NCI-H345 (cell line): ENCODE measurements around the gene NINJ1.
"Not testable (repeated sequence)": the region's sequence is repeated elsewhere in the genome, so short reads cannot be mapped to it uniquely, and the experiment has no call there.

Experiments
- DNase-seq: peaks from one replicate; lab custom pipeline; 2025; lab: John Stamatoyannopoulos, UW

The NINJ1 gene

DNA sequence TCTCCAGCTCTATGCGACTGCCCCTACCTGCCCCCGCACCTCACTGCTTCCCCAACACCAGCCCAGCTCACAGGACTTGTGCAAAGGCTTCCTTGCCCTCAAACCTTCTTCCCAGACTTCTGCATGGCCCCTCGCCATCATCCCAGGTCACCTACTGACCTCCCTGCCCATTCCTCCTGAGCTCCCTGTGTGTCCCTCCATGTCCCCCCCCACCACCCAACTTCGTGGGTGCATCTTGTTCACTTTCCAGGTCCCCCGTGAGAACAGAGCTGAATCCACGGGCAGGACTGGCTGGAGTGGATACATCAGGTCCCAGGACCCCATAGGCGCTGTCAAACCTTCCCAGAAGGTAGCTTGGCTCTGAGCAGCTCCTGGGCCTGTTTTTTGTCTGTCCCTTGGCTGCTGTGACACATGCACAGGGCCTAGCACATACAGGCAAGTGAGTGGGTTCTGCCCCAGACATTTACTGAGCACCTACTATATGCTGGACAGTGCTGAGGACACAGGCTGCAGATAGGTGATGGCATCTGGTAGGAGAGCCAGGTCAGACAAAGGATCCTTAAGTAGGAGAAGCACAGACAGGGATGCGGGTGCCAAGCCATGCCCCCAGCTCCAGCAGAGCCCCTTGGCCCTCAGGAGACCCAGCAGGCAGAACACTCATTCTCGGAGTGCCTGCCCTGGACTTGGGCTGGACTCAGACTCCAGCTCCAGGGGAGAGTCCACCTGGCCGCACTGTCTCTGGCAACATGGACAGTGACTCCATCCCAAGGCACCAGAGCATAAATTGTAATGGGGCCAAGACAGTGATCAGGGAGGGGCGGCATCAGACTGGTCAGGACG, 15.0 kb downstream of the NINJ1 start:
- DNase-seq, result no peak

DNA sequence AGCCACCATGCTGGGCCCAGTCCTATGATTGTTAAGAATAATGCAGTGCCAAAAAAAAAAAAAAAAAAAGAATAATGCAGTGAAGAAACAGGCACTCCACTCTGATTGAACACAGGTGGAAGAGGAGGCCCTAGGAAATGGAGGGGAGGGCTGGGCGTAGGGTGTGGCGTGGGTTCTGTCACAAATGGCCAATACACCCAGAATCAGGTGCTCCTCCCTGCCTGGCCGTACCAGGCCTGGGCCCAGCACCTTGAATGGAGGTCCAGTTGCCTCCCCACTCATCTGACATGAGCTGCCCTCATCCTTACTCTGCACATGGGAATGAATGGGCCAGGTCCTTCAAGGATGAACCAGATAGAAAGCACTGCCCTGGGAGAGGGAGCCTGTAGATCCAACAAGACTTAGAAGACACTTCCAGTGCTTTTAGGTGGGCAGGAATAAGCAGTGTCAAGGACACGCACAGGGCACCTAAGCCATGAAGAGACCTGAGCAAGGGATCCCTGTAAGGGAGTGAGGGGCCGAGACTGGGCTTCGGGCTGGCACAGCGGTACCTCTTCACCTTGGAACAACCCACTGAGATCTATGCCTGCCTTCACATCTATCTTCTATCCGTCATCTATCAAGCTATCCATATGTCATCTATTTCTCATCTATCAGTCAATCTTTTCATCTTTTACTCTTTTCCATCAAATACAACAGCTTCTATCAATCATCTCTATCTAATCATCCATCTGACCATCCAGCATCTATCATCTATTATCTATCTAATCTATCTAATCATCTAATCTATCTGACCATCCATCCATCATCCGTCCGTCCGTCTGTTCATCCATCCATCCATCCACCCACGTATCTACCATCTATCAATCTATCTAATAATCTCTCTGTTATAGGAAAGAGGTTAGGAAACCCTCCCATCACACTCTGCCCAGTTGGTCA, 15.9 kb downstream of the NINJ1 start:
- no peak for DNase-seq

DNA sequence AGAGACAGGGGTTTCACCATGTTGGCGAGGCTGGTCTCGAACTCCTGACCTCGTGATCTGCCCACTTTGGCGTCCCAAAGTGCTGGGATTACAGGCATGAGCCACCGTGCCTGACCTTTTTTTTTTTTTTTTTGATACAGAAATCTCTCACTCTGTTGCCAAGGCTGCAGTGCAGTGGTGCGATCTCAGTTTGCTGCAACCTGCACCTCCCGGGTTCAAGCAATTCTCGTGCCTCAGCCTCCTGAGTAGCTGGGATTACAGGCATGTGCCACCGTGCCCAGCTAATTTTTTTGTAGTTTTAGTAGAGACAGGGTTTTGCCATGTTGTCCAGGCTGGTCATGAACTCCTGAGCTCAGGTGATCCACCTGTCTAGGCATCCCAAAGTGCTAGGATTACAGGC, 16.5 kb downstream of the NINJ1 start:
- not testable (repeated sequence) for DNase-seq

DNA sequence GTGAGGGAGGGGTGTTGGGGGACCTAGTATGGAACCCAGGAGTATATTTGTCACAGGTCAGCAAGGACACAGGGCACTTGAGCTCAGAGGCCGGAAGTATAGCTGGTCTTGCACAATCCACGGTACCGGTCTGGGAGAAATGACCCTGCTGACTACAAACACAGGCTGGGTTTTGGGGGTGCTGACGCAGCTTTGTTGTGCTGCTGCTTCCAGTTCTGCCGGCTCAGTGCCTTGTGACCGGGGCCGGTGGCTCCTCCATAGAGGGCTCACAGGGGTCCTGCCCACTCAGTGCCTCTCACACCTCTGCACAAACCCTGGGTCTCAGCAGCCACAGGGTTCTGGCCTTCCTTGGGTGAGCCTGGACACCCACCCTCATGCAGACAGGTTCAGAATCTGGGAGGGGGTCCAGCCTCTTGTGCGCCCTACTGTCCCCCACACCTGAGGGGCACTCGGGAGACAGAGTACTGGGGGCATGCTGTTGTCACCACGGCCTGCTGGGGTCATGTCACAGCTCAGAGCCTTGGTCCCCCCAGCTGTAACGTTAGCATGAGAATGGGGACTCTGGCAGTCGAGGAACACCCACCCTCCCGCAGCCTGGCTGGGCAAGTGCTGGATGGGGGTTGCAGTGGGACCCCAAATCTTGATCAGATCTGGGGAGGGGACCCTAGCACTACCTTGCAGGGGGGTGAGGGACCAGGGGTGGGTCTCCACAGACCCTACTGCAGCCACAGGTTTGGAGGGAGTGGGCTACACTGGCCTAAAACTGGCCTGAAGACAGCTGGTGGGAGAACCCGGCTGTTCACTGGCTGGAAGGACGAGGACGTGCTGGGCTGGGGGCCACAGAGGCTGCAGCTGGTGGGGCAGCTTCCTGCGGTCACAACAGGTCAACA, 17.7 kb downstream of the NINJ1 start:
- no peak for DNase-seq

DNA sequence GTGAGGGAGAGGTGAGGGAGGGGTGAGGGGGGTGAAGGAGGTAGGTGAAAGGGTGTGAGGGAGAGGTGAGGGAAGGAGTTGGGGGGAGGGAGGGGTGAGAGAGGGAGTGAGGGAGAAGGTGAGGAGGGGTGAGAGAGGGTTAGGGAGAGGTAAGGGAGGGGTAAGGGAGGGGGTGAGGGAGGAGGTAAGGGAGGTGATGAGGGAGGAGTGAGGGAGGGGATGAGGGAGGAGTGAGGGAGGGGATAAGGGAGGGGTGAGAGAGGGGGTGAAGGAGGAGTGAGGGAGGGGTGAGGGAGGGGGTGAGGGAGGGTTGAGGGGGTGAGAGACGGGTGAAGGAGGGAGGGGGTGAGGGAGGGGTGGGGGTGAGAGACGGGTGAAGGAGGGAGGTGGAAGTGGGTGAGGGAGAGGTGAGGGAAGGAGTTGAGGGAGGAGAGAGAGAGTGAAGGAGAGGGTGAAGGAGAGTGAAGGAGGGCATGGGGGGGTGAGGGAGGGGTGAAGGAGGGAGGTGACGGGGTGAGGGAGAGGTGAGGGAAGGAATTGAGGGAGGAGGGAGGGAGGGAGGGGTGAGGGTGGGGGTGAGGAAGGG, 18.5 kb downstream of the NINJ1 start:
- no peak for DNase-seq

DNA sequence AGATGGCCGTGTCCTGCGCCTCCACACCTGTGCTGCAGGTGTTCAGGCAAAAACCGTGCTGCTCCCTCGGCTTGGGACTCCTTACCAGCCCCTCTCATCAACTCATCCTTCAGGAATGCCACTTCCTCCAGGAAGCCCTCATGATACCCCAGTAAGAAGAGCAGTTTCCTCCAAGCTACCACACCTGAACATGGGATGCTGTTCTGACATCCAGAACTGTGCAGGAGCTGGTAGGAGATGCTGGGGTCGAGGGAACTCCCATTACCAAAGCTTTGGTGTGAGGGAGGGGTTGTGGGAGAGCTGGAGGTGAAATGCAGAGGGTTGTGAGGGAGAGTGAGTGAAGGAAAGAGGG, 19.1 kb downstream of the NINJ1 start:
- no peak for DNase-seq

DNA sequence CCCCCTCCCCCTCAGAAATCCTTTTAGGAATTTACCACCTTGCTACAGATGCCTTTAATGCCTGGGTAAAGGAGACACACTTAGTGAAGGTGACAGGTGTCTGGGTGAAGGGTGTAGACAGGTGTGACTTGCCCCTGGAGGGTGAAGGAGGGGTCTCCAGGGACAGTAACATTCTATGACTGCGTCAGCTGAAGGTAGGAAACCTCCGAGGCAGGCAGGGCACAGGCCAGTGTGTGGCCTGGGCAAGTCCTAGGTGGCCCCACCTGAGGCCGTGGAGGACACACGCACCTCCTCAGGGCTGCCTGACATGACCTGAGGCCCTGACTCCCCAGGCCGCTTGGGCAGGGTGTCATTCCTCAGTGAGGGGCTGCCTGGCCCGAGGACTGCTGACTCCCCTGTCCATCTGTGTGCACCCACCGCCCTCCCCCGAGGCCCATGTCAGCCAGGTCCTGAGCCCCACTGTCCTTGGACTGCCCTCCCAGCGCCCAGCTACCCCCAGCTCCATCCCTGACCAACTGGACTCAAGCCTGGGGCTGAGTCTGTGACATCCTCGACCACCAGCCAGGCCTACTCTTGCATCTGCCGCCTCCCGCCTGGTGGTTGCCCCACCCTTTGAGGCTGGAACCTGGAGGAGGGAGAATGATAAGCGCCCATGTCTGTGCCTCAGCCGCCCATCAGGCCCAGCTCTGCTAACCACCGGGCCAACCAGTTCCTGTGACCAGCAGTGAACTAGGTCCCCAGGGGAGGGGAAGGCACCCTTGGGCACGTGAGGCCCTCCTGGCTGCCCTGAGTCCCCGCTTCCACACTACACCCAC, 19.7 kb downstream of the NINJ1 start:
- no peak for DNase-seq

DNA sequence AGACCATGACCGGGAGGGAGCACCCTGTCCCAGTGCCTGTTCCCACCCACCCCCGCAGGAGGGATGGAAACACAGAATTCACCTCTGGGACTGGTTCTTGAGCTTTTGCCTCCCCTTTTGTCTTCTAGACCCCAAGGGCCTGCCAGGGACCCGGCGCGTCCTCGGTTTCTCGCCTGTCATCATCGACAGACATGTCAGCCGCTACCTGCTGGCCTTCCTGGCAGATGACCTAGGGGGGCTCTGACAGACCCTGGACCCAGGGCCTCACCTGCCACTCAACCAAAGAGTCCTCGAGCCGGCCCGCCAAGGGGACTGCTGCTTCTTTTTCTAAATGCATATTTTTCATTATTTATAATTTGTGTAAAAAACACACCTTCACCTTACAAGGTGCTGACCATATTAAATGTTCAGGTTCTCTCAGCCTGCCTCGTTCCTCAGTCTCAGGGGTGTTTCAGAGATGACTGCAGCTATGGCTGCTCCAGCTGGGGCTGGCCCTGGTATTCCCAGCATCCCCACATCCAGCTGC, 21.1 kb downstream of the NINJ1 start:
- no peak for DNase-seq

DNA sequence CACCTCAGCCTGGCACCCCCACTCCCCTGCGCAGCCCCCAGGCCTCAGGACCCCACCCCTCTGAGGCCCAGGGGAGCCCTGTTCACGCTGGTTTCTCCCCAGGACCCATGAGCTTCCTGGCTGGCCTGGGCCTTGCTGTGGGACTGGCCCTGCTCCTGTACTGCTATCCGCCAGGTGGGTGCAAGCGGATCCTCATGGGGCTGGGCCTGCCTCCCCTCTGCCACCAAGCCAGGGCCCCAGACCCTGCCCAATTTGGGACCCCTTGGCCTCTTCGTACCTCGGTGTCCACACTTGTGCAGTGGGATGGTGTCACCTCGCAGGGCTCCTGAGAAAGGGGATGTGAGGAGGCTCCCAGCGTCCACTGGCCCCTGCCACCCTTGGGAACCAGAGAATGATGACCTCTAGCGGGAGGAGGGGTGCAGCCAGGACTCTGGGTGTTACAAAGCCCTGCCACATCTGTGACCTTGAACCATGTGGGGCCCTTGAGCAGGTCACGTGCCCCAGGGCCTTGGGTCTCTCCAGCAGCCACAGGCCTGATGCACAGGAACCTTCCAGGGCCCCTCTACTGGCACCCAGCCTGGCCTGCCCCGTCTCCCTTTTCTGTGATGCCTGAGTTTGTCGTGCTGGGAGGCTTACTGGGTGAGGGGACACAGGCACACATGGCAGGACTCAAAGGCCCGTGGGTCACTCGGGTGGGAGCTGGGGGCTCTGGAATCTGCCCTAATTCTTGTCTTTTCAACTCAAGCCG, 21.8 kb downstream of the NINJ1 start:
- DNase-seq, result no peak

DNA sequence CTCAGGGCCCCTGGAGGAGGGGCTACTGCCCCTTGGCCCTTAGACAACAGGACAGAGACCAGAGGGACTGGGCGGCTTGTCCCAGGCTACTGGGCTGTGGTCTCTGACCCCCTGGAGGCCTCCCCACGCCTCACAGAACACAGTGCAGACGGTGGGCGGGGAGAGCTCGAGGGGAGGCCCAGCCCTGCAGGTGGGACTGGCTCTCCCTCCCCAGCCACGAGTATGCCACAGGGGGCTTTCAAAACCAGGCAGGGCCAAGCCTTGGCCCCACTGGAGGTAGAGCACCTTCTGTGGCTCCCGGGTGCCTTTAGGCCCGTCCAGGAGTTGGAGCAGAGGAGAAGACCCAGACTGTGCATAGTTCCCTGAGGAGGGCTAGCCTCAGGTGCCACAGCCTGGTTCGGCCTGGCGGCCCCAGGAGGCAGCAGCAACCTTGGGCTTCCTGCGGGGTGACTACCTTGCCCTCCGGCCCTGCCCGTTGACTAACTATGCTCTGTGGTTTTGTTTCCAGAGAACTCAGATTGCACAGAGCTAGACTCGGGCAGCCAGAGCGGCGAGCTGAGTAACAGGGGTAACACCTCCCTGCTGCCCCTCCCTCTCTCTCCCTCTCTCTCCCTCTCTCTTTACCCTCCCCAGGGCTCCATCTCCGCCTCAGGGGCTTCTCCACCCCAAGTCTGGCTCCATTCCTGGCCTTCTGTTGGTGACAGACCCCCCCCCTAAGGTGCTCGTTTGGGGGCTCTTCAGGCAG, 22.5 kb downstream of the NINJ1 start:
- DNase-seq, result no peak

DNA sequence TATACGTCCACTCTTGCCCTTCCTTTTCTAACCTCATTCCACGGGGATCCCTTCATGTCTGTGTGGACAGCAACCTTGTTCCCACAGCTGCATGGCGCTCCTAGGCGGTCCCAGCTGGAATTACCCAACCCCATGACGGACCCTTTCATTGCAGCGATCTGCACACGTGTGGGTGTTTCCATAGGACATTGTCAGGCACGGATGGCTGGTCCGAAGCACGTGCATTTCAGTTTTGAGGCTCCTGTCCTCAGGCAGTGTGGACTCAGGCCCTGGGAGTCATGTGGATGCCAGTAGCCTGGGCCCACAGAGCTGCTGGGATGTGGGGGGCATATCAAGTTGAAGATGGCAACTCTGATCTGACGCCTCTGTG, 23.1 kb downstream of the NINJ1 start:
- DNase-seq, result no peak

DNA sequence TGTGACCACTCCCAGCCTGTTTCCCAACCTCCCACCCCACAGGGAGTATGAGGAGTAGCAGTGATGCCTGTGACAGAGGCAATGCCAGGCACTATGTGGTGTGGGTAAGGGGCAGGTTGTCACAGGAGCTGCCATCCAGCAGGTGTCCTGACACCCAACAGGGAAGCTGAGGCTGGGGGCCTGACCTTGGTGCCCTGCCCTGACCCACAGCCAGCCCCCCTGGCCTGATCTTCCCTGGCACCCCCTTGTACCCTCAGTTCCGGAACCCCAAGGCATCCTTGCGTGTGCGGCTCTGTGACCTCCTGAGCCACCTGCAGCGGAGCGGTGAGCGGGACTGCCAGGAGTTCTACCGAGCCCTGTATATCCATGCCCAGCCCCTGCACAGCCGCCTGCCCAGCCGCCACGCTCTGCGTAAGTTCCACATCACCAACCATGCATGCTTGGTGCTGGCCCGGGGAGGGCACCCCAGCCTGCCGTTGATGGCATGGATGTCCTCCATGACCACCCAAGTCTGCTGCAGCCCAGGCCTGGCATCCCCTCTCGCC, 23.7 kb downstream of the NINJ1 start:
- DNase-seq, result no peak

DNA sequence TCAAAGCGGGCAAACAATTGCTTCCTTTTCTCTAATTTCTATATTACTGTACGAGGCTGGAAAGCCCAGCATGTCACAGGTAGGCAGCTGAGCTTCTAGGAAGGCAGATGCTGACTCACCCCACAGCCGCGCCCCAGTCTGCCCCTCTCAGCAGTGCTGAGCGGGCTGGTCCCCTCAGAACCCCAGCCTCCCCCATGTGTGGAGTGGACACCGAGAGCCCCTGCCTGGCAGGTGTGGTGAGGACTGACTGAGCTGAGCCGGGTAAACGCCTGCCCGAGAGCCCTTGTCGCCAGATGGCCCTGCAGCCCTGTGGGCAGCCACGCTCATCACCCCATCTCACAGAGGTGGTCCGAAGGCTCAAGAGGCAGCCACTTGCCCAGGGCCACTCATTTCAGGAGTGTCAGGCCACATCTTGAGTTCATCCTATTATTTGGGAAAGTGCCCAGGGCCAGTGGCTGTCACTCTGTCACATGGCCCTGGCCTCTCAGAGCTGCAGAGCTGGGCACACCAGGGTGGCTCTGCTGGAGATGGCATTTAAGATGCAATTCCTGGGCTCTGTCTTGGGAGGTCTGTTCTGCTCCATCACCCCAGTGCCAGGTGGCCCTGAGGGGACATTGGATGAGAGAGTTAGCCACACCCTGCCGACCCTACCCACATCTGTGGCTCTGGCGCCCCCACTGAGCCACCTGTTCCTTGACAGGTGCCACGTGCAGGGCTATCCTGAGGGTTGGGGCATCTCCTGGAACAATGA, 25.6 kb downstream of the NINJ1 start:
- DNase-seq, result no peak

DNA sequence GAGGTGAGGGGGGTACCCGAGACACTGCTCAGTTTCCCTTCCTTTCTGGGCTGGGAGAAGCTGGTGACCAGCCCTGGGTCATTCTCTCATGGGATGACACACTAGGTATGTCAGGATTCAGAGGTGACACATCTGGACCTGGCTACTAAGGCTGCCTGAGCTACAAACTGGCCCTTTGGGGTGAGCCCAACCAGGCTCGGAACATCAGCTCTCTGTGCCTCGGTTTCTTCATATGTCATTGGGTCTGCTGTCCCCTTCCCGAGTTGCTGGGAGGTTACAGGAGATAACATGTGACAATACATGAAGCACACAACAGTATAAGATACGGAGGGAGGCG, 26.3 kb downstream of the NINJ1 start:
- DNase-seq, result no peak

DNA sequence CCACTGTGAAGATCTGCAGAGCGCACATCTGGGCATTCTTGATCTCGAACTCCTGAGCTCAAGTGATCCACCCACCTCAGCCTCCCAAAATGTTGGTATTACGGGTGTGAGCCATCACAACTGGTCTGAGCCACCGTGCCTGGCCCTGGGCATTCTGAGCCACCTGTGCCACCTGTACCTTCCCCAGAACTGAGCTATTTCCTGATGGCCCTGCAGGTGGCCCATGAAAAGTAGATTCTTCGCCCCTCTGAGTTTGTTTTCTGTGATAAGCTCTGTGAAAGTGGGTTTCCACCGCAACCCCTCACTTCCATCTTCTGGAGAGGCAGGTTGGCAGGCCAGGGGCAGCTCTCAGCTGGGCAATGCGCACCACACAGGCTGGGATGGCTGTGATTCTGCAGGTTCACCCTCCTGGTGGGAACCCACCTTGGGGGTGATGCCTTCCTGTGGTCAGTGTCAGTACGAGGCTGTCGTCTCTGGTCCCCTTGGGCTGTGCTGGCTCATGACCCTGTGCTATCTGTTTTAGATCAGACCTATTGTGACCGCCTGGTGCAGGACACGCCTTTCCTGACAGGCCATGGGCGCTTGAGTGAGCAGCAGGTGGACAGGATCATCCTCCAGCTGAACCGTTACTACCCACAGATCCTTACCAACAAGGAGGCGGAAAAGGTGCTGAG, 26.8 kb downstream of the NINJ1 start:
- DNase-seq, result no peak

DNA sequence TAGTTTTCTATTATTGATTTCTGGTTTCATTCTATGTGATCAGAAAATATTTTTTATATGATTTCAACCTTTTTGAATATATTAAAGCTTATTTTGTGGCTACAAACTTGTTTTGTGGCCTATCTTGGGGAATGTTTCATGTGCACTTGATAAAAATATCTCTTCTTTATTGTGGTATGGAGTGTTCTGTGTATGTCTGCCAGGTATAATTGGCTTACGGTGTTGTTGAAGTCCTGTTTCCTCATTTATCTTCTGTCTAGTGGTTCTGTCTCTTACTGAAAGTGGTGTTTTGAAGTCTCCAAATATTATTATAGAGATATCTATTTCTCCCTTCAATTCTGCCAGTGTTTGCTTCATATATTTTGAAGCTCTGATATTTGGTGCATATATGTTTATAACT, 28.4 kb downstream of the NINJ1 start:
- DNase-seq, result no peak

DNA sequence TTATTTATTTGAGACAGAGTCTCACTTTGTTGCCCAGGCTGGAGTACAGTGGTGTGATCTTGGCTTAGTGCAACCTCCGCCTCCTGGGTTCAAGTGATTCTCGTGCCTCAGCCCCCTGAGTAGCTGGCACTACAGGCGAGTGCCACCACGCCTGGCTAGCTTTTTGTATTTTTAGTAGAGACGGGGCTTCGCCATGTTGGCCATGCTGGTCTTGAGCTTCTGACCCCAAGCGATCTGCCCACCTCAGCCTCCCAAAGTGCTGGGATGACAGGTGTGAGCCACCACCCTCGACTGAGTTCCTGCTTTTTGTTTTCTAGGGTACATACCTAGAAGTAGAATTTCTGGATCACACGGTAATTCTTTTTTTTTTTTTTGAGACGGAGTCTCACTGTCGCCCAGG, 33.0 kb downstream of the NINJ1 start:
- DNase-seq, result not testable (repeated sequence)

DNA sequence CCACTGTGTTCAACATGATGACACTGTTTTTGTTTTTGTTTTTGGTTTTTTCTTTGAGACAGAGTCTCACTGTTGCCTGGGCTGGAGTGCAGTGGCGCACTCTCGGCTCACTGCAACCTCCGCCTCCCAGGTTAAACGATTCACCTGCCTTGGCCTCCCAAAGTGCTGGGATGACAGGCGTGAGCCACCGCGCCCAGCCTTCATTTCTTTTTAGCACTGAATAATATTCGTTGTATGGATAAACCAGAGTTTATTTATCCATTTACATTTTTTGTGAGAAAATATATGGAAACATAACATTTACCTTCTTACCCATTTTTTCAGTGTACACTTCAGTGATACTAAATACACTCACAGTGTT, 33.8 kb downstream of the NINJ1 start:
- no peak for DNase-seq
